ENCODE data around the gene ACTL9.
"Not testable (repeated sequence)": the region's sequence is repeated elsewhere in the genome, so short reads cannot be mapped to it uniquely, and the experiment has no call there.

ACTL9 gene

GRCh38 chr19:8698433-8699063, at the start of gene ACTL9:
Gene ACTL9, minus strand, starts transcription at chr19:8698795. Its CDS starts 94 bp downstream, at chr19:8698701.
- intact Hi-C loops (cut with DNase I) = loop anchor here (5.0 kb wide), 1 partner anchor 41 kb away; no protein-coding TSS in a partner anchor

GRCh38 chr19:8739291-8740065, 40.9 kb upstream of the ACTL9 start:
- intact Hi-C loops (cut with DNase I); DNase-seq: not testable (repeated sequence)

More at GRCh38 chr19:8698433-8699063, at the start of gene ACTL9:
- no peak for DNase-seq

- intact Hi-C loops (cut with DNase I) = no loop called here
- DNase-seq = no peak
Measured at GRCh38 chr19:8738377-8738776, 39.8 kb upstream of the ACTL9 start.

GRCh38 chr19:8731428-8732169, 33.0 kb upstream of the ACTL9 start:
- intact Hi-C loops (cut with DNase I) = no loop called here
- DNase-seq = no peak

- DNase-seq = no peak
- intact Hi-C loops (cut with DNase I) = no loop called here
Measured at GRCh38 chr19:8724276-8724675, 25.7 kb upstream of the ACTL9 start.

- intact Hi-C loops (cut with DNase I) = no loop called here
- no peak for DNase-seq
Measured at GRCh38 chr19:8722032-8722431, 23.4 kb upstream of the ACTL9 start.

- intact Hi-C loops (cut with DNase I) = no loop called here
- DNase-seq = no peak
Measured at GRCh38 chr19:8721334-8721733, 22.7 kb upstream of the ACTL9 start, which contains the start of gene OR2Z1. Gene OR2Z1, plus strand, starts transcription at chr19:8721634. Its CDS starts 9,395 bp downstream, at chr19:8731029.

GRCh38 chr19:8710337-8710736, 11.7 kb upstream of the ACTL9 start:
- intact Hi-C loops (cut with DNase I) = not testable (repeated sequence)

GRCh38 chr19:8705742-8706141, 7.1 kb upstream of the ACTL9 start:
- intact Hi-C loops (cut with DNase I) = no loop called here
- DNase-seq = no peak

More at GRCh38 chr19:8710337-8710736, 11.7 kb upstream of the ACTL9 start:
- DNase-seq = not testable (repeated sequence)

- intact Hi-C loops (cut with DNase I); DNase-seq: not testable (repeated sequence)
Measured at GRCh38 chr19:8705304-8705703, 6.7 kb upstream of the ACTL9 start.

- intact Hi-C loops (cut with DNase I) = no loop called here
Measured at GRCh38 chr19:8703223-8703622, 4.6 kb upstream of the ACTL9 start.

GRCh38 chr19:8702350-8702749, 3.8 kb upstream of the ACTL9 start:
- intact Hi-C loops (cut with DNase I) = no loop called here
- no peak for DNase-seq

More at GRCh38 chr19:8703223-8703622, 4.6 kb upstream of the ACTL9 start:
- no peak for DNase-seq

- no peak for DNase-seq
- intact Hi-C loops (cut with DNase I) = no loop called here
Measured at GRCh38 chr19:8700956-8701355, 2.4 kb upstream of the ACTL9 start.

- intact Hi-C loops (cut with DNase I) = loop anchor here (5.0 kb wide), 1 partner anchor 43 kb away; no protein-coding TSS in a partner anchor
- no peak for DNase-seq
Measured at GRCh38 chr19:8699908-8700307, 1.3 kb upstream of the ACTL9 start.

- peak in 1 of 10 donors; percentile 33 for DNase-seq
Measured at GRCh38 chr19:8697671-8698432, 743 bp downstream of the ACTL9 start.

GRCh38 chr19:8696993-8697392, 1.6 kb downstream of the ACTL9 start:
- intact Hi-C loops (cut with DNase I) = loop anchor here (5.0 kb wide), 1 partner anchor 40 kb away; no protein-coding TSS in a partner anchor
- DNase-seq = no peak

More at GRCh38 chr19:8697671-8698432, 743 bp downstream of the ACTL9 start:
- intact Hi-C loops (cut with DNase I) = loop anchor here (5.0 kb wide), 1 partner anchor 41 kb away; no protein-coding TSS in a partner anchor

GRCh38 chr19:8695911-8696310, 2.7 kb downstream of the ACTL9 start:
- intact Hi-C loops (cut with DNase I) = loop anchor here (5.0 kb wide), 1 partner anchor 39 kb away; no protein-coding TSS in a partner anchor
- no peak for DNase-seq

- intact Hi-C loops (cut with DNase I) = loop anchor here (5.0 kb wide), 1 partner anchor 38 kb away; no protein-coding TSS in a partner anchor
- DNase-seq = no peak
Measured at GRCh38 chr19:8695501-8695900, 3.1 kb downstream of the ACTL9 start.

- intact Hi-C loops (cut with DNase I) = no loop called here
- no peak for DNase-seq
Measured at GRCh38 chr19:8690753-8691539, 7.6 kb downstream of the ACTL9 start.

All from posterior cingulate gyrus (tissue), 11 donors.